ENCODE results near the gene DRD4. TPM values are rescaled to one million over a fixed set of nuclear protein-coding genes. Genes with fewer than 3 reads are reported as not detected.

DRD4 gene
- polyA plus RNA-seq, 1 donor (not counting 4 experiments of a cell fraction or from before 2014, with no cell fraction given) = not detected

GRCh38 chr11:619628-620050 is 17.4 kb upstream of the DRD4 start:
- H3K9me1 ChIP-seq (ENCODE audit: control insufficient read depth, extremely low read depth, insufficient read depth, low read length) = no peaks in the 10 kb centered on the region
- dilution Hi-C loops (cut with MboI; ENCODE audit: extremely low pct_ligation_motif_present, low sequenced_read_pairs) = no loop called here

GRCh38 chr11:620201-620600 is 16.9 kb upstream of the DRD4 start:
- Histone ChIP-seq H3K9me3 (ENCODE audit: control insufficient read depth, low read depth, low read length) (no peaks in the 10 kb centered on the region), H3K9ac (ENCODE audit: control insufficient read depth, extremely low read depth, insufficient read depth, low read length) (no peak overlapping the region), H3K27ac (ENCODE audit: control insufficient read depth, insufficient read depth, low read length) (no peak overlapping the region), H3K79me2 (ENCODE audit: control insufficient read depth, insufficient read depth, low read length) (peaks cover 2% of the 10 kb centered on the region), H4K20me1 (ENCODE audit: control insufficient read depth, extremely low read depth, insufficient read depth, low read length) (no peaks in the 10 kb centered on the region), H3K9me1 (ENCODE audit: control insufficient read depth, extremely low read depth, insufficient read depth, low read length) (no peaks in the 10 kb centered on the region), H3K4me2 (ENCODE audit: control insufficient read depth, extremely low read depth, insufficient read depth, low read depth, low read length) (no peak overlapping the region), H3K4me1 (ENCODE audit: control insufficient read depth, extremely low read depth, insufficient read depth, low read length) (no peaks in the 10 kb centered on the region), H2AFZ (ENCODE audit: control insufficient read depth, low read length) (no peak overlapping the region), H3K4me3 (ENCODE audit: control insufficient read depth in 2 of 3, extremely low read depth in 1 of 3, insufficient read depth in 2 of 3, low read depth in 1 of 3, low read length in 3 of 3) (no peak overlapping the region), H3K36me3 (ENCODE audit: control insufficient read depth in 2 of 2, extremely low read depth in 1 of 2, insufficient read depth in 2 of 2, low read length in 2 of 2) (no peaks in the 10 kb centered on the region), H3K27me3 (ENCODE audit: control insufficient read depth, extremely low read depth, insufficient read depth, low read length) (no peaks in the 10 kb centered on the region)
- DNase-seq (ENCODE audit: low read depth, low spot score) (no peak), FAIRE-seq (no peak)
- dilution Hi-C loops (cut with MboI; ENCODE audit: extremely low pct_ligation_motif_present, low sequenced_read_pairs) = no loop called here
- TF ChIP-seq CTCF (optimal IDR thresholded peaks at IDR 0.05 in 1 of 3, IDR thresholded peaks at IDR 0.05 in 1 of 3, conservative IDR thresholded peaks at IDR 0.05 in 1 of 3; ENCODE audit: extremely low read depth in 1 of 3, insufficient read depth in 2 of 3, low read length in 3 of 3) = no peak
- TF ChIP-seq EZH2 (IDR thresholded peaks at IDR 0.05; ENCODE audit: low read length) = no peak

More at GRCh38 chr11:619628-620050, 17.4 kb upstream of the DRD4 start:
- TF ChIP-seq CTCF (optimal IDR thresholded peaks at IDR 0.05 in 1 of 3, IDR thresholded peaks at IDR 0.05 in 1 of 3, conservative IDR thresholded peaks at IDR 0.05 in 1 of 3; ENCODE audit: extremely low read depth in 1 of 3, insufficient read depth in 2 of 3, low read length in 3 of 3) (no peak), EZH2 (IDR thresholded peaks at IDR 0.05; ENCODE audit: low read length) (no peak)
- Histone ChIP-seq H3K9ac (ENCODE audit: control insufficient read depth, extremely low read depth, insufficient read depth, low read length) (no peak overlapping the region), H3K4me3 (ENCODE audit: control insufficient read depth in 2 of 3, extremely low read depth in 1 of 3, insufficient read depth in 2 of 3, low read depth in 1 of 3, low read length in 3 of 3) (no peak overlapping the region), H3K4me1 (ENCODE audit: control insufficient read depth, extremely low read depth, insufficient read depth, low read length) (peaks cover 1% of the 10 kb centered on the region), H3K4me2 (ENCODE audit: control insufficient read depth, extremely low read depth, insufficient read depth, low read depth, low read length) (no peak overlapping the region), H3K27ac (ENCODE audit: control insufficient read depth, insufficient read depth, low read length) (no peak overlapping the region), H4K20me1 (ENCODE audit: control insufficient read depth, extremely low read depth, insufficient read depth, low read length) (no peaks in the 10 kb centered on the region), H3K36me3 (ENCODE audit: control insufficient read depth in 2 of 2, extremely low read depth in 1 of 2, insufficient read depth in 2 of 2, low read length in 2 of 2) (no peaks in the 10 kb centered on the region), H3K79me2 (ENCODE audit: control insufficient read depth, insufficient read depth, low read length) (peaks cover 2% of the 10 kb centered on the region), H3K27me3 (ENCODE audit: control insufficient read depth, extremely low read depth, insufficient read depth, low read length) (no peaks in the 10 kb centered on the region), H2AFZ (ENCODE audit: control insufficient read depth, low read length) (no peak overlapping the region), H3K9me3 (ENCODE audit: control insufficient read depth, low read depth, low read length) (no peaks in the 10 kb centered on the region)
- FAIRE-seq = no peak
- no peak for DNase-seq (ENCODE audit: low read depth, low spot score)
